GM19035 (cell line): ENCODE results near the gene CCDC40.
"Not testable (repeated sequence)": the region's sequence is repeated elsewhere in the genome, so short reads cannot be mapped to it uniquely, and the experiment has no call there.

Experiments
- ATAC-seq: cut with Tn5 transposase; IDR thresholded peaks from one replicate; pipeline ENCODE4 v1.9.1; 2021; ENCODE audit not compliant: unreplicated experiment

Gene CCDC40

GRCh38 chr17:80043963-80044362 lies 7.5 kb downstream of the CCDC40 start:
- ATAC-seq, result no peak

- no peak for ATAC-seq
These were observed 9.3 kb downstream of the CCDC40 start for GRCh38 chr17:80045703-80046102.

DNA sequence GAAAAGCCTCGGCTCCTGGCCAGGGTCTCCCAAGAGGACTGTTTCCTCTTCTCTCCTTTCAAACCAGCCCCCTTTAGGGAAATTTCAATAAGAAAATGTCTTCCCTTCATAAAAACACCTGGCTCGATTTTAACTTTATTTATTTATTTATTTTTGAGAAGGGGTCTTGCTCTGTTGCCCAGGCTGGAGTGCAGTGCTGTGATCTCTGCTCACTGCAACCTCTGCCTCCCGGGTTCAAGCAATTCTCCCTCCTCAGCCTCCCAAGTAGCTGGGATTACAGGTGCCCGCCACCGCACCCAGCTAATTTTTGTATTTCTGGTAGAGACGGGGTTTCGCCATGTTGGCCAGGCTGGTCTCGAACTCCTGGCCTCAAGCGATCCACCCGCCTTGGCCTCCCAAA lies 10.3 kb downstream of the CCDC40 start:
- ATAC-seq, result not testable (repeated sequence)

- ATAC-seq, result no peak
These were observed 10.7 kb downstream of the CCDC40 start for GRCh38 chr17:80047176-80047575.

DNA sequence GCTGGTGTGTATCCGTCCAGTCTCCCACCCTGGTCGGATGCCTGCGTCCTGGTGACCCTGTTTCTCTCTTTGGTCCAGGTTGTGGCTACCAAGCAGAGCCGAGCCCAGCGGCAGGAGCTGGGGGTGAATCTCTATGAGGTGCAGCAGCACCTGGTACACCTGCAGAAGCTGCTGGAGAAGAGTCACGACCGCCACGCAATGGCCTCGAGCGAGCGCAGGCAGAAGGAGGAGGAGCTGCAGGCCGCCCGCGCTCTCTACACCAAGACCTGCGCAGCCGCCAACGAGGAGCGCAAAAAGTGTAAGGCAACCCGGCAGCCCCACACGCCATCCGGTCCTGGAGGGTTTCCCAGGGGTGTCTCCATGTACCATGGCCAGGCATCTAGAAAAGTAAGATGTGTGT lies 13.5 kb downstream of the CCDC40 start:
- no peak for ATAC-seq

- no peak for ATAC-seq
These were observed 14.3 kb downstream of the CCDC40 start for GRCh38 chr17:80050706-80051105.

GRCh38 chr17:80051681-80052080 lies 15.2 kb downstream of the CCDC40 start:
- no peak for ATAC-seq

DNA sequence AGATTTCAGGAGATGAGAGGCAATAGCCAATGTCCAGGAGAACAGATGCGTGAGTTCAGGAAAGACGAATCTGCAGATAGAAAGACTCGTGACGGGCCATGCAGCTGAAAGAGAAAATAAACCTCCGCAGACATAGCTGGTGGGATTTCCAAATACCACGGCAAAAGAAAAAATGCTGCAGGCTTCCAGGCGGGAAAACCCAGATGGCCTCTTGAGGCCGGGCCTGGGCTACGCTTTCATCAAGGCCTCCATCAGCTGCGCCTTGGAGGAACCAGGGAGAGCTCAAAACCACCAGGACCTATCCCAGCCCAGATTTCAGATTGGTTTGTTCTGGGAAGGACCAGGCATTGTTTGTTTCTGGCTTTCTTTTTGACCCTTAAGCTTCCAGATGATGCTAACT lies 16.7 kb downstream of the CCDC40 start:
- no peak for ATAC-seq

DNA sequence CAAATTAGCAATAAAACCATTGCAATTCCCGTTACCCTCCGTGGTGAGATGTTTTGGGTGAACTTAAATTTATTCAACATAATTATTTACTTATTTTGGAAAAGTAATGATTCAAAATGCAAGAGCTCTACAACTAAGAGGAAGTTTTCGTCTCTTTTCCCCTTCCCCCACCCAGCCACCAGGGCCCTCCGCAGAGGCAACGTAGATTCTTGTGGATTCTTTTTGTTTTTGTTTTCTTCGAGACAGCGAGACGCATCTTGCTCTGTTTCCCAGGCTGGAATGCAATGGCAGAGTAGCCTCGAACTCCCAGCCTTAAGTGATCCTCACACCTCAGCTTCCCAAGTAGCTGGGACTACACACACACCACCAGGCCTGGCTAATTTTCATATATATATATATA lies 19.2 kb downstream of the CCDC40 start:
- no peak for ATAC-seq

- no peak for ATAC-seq
These were observed 22.0 kb downstream of the CCDC40 start for GRCh38 chr17:80058311-80058955.

DNA sequence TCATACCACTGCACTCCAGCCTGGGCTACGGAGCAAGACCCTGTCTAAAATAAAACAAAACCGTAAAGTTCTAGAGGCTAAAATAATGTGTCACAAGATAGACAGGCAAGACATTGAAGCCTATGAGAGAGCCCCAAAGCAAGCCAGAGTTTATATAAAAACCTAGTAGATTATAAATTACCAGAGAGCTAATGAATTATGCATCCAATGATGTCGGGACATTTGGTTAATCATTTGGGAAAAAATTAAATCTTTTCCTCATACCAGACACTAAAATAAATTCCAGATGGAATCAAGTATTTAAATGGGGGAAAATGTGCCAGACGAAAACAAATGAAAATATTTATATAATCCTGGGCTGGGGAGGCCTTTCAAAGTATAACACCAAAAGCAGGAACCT lies 24.2 kb downstream of the CCDC40 start:
- ATAC-seq, result no peak

DNA sequence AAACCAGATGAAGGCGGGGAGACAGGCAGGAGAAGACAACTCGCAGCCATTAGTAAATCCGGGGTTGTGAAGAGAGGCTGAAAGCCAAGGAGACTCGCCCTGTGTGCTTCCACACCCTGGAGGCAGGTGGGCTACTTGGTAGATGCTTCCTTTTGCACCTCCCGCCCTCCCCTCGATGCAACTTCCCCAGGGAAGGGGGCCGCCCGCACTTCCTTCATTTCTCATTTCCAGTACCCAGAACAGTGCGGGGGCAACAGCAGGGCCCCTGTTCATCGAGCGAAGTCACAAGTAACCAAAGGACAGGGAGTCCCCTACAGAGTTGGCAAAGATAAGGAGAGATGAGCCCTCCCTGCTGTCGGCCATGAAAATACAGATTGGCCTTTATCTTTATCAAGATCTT lies 25.0 kb downstream of the CCDC40 start:
- no peak for ATAC-seq

DNA sequence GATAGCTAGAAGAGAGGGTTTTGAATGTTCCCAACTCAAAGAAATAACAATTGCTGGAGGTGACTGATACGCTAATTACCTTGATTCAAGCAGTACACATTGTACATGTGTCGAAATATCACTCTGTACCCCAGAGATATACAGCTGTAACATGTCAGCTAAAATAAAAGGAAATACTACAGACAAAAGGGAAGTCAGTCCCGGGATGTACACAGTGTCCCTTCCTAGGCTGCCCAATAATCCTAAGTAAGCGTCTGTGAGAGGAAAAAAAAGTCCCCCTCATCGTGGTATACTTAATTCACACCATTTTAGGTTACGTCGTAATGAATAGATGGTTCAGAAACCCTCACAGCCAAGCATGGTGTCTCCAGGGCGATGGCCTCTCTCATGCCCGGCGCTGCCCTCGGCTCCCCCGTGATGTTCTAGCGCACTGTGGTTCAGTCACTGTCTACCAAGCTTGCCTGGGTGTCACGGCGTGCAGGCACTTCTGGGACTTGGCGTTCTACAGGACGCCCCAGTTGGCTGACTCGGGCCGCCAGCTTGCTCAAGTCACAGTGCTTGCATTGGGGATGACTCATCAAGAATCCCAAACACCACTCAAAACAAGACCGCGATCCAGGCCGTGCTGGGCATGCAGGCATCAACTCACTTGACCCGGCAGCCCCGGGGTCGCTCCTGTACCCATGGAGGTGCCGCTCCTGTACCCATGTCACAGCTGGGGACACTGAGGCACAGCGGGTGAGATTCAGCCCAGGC lies 27.6 kb downstream of the CCDC40 start:
- no peak for ATAC-seq

- no peak for ATAC-seq
These were observed 28.3 kb downstream of the CCDC40 start for GRCh38 chr17:80064696-80065095.

DNA sequence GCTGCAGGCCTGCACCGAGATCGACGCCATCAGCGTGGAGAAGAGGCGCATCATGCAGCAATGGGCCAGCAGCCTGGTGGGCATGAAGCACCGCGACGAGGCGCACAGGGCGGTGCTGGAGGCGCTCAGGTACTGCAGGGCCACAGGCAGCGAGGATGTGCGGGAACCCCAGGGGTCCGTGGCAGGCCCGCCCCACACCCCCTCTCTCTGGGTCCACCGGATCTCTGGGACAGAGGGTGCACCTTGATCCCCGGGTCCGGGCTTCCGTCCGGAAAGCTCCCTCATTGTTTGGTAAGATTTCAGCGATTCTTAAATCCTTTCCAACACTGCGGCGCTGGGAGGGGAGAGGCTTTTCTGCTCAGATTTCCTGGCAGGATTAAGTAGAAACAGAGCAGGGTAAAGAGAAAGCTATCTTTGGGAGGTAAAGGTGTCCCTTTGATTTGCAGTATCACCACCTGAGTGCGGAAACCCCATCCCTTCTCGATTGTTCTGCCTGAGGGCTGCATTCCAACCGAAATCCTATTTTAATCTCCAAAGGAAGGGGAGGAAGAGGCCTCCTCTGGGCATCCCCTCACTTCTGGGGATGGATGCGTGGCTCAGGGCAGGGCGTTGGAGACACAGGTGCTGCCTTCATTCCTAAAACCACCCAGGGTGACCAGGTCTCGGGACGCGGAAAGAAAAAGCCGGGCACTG lies 29.2 kb downstream of the CCDC40 start:
- ATAC-seq, result no peak

- no peak for ATAC-seq
These were observed 31.0 kb downstream of the CCDC40 start for GRCh38 chr17:80067393-80067986.

DNA sequence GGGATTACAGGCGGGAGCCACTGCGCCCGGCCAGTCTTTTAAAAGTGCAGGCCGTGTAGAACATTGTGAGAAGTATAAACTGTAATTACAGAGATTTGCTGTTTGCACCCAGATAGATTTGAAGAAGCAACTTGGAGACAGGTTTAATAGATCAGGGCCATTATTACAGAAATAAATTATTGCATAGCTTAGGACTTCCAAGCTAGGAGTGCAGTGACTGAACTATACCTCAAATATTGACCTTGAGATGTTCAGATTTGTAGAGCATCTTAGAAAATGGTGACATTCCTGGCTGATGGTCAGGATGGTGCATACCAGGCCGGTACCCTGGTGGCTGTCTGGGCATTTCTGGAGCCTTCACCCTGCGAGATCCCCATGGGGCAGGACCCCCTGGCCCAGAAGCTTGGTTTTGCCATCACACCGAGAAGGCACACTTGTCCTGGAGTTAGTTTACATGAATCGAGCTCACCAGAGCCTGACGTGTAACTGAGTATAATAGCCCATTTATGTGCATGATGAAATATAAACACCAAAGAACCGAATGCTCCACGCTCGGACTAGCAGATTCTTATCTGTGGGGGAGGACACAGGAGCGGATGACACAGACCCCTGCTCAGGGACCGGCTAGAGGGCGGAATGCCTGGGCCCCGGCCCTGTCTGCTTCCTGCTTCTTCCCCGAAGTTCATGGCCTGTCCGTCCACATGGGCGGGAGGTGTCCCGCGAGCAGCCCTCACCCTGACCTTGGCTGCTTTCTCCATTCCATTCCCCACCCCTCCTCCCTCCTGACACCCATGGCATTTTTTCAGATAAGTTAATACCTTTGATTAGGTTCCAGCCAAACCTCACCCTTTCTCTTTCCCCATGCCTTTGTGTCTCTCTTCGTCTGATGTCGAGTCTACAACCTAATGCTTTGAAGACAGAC lies 32.1 kb downstream of the CCDC40 start:
- ATAC-seq, result no peak

- ATAC-seq, result no peak
These were observed 34.1 kb downstream of the CCDC40 start for GRCh38 chr17:80070375-80071115.

GRCh38 chr17:80071116-80071841 lies 34.8 kb downstream of the CCDC40 start:
- ATAC-seq, result no peak
